ENCODE data around the gene ATP2B3.

ATP2B3 gene

DNA sequence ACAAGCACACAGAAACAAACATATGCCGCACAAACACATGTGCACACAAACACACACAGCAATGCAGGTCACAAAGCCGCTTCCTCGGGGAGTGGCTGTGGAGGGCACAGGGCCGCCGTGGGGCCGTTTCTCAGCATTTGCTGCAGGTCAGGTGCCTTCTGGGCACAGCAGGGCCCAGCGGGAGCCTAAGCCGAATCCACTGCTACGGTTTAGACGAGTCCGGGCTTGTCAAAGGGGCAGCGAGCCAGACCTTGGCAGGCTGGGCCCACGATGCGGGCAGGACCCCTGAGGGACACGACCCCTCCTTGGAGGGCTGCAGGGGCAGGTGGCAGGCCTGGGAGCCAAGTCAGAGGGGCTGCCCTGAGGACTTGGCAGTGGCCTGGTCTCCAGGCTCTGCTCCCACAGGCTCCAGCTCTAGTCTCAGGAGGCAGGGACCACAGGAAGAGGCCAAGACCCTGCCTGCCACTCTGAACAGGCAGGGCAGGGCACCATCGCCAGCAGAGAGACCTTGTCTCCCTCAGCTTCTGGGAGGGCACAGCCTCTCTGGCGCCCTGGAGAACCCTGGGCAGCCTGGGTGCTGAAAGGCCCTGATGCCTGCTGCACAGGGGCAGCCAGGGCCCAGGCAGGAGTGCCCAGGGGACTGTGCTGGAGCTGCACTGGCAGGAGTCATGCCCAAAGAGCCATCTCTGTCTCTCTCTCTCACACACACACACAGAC, 5.5 kb upstream of the ATP2B3 start:
- DNase-seq, result no peak

DNA sequence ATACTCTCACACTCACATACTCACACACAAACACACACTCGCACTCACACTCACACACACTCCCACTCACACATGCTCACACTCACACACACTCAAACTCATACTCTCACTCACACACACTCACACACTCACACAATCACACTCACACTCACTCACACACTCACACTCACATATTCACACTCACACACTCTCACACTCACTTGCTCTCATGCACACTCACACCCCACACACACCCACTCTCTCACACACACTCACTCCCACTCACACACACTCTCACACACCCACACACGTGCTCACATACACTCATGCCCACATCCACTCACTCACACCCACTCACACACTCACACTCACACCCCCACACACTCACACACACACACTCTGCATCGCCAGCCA, 4.9 kb upstream of the ATP2B3 start:
- DNase-seq, result no peak

DNA sequence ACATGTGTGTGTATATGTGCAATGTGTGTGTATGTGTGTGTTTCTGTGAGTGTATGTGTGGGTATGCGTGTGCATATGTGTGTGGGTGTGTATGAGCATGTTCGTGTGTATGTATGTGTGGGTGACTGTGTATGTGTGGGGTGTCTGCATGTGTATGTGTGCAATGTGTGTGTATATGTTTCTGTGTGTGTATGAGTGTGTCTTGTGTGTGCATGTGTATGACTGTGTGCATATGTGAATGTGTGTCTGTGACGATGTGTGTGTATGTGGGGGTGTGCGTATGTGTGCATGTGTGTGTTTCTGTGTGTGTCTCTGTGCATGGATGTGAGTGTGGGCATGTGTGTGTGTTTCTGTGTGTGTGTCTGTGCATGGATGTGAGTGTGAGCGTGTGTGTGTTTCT, 4.2 kb upstream of the ATP2B3 start:
- DNase-seq, result no peak

DNA sequence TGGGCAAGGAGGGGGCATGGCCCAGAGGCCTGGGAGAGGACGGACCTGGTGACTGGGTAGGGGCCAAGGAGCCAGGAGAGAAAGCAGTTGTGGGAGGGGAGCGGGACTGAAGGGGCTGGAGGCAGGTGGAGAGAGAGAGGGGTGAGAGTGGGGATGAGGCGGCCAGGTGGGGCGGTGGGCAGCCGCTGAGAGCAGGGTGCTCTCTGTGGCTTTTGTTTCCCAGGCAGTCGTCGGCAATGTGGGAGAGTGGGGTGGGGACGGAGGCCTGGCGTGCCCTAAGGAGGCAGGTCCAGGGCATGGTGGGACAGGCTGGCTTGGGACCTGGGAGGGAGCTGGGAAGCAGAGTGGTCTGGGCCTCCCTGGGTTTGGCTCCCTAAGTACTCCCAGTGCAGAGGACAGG, 3.2 kb upstream of the ATP2B3 start:
- DNase-seq, result no peak

DNA sequence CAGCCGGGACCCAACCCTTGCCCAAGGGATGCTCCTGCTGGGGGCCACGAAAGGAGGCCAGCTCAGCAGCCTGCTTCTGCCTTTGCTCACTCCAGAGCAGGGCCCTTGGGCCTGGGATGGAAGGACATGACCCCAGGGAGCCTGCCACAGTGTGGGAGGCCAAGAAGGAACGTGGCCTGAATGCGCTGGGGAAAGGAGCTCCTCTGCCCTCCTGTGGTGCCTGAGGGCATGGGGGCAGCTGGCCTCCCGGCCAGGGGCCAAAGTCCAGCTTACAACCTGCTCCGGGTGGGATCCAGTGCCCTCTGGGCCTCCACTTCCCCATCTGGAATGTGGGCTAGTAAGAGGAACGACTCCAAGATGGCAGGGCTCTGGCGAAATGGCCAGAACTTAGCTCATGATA, 2.0 kb upstream of the ATP2B3 start:
- DNase-seq, result no peak

DNA sequence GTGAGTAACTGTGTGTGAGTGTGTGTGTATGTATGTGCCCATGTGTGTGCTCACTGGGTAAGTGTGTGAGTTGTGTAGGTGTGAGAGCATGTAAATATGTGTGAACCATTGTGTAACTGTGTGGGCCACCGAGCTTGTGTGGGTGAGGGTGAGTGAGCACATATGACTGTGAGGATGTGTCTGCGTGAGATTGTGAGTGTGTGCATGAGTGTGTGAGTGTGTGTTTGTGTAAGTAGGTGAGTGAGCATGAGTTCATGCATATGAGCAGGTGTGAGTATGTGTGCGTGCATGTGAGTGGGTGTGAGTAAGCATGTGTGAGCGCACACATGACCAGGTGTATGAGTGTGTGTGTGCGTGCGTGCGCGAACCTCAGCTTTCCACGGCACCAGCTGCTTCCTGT, 1.4 kb upstream of the ATP2B3 start:
- DNase-seq, result no peak

DNA sequence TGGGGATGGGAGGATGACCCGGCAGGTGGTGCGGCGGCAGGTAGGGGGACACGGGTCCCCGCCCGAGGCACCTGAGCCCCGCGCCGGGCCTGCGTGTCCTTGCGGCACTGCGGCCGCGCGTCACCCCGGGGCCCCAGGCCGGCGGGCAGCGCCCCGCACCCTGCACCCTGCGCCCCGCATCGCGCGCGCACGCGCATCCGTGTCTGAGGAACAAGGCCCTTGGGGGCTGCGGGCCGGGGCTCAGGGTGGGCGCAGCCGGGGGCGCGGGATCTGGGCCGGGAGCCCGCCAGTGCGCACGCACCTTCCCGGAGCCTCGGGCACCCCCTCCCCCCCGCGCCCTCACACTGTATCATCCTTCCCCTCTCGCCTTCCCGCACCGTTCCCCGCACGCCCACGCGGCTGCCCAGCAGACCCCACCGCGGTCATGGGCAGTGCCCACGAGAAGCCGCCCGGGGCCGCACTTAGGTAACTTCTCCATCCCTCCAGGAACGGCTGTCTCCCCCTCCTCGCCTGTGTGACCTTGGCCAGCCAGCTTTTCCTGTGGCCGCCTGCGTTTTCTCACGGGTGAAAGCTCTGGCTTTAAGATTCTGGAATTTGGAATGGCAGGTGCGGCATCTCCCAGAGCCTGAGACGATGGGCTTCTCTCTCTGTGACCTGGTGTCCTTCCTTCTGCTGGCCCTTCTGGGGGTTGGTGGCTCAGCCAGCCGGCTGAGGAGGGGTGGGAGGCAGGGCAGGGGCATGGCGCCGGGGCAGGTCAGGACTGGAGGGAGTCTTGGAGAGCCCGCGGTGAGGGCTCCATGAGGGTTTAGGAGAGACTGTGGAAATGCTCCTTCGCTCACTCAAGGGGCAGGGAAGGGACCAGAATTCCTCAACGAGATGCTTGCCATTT, 748 bp downstream of the ATP2B3 start:
- DNase-seq, result no peak

DNA sequence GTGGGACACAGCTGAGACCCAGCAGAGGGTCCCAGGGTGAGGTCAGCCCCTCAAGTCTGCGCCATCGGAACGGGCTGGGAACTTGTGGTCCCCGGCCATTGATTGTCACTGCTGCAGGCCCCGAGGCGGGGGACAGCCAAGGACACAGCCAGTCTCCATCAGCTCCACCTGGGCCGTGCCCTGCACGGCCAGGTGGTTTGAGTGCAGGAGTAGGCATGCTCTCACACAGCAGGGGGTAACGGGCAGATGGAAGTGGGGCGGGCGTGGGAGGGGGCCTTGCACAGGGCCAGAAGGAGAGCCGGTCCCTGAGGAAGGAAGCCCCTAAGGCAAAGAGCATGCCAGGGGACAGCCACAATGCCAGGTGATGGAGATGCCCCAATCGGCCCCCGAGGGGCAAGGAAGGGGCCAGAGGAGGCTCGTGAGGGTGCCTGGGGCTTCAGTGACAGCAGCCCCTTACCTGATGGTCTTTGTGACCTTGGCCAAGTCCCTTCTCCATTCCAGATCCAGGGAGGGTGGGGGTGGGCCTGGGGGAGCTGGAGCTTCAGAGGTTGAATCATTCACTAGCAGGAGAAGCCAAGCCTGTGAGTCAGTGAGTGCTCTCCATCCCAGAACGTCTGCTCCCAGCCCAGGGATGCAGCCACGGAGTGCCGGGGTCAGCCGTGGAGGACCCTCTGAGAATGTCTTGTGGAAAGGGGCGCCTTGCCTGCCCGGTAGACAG, 2.3 kb downstream of the ATP2B3 start:
- DNase-seq, result no peak

DNA sequence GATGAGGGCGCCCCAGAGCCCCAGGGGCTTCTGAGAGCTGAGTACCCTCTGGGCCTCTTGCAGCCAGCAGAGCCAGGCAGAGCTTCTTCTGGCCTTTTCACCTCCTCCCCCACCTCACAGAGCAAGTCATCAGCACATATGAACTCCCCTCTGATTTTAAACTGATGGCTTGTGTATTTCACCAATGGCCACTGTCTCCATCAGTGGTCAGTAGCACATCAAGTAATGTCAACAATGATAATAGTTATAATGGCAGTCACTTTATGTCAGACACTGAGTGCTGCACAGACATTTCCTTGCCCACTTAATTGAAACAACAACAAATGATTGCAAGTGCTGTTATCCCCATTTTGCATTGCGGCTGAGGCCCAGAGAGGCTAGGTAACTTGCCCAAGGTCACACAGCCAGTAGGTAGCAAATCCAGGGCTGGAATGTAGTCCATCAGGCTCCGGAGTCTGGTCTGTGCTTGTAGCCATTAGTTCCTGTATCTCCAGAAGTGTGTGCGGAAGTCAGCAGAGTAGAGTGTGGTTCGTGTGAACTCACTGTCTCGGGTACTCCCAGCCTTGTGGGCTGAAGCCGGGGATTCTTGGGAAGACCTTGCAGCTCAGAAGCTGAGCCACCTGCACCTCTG, 3.0 kb downstream of the ATP2B3 start:
- no peak for DNase-seq

DNA sequence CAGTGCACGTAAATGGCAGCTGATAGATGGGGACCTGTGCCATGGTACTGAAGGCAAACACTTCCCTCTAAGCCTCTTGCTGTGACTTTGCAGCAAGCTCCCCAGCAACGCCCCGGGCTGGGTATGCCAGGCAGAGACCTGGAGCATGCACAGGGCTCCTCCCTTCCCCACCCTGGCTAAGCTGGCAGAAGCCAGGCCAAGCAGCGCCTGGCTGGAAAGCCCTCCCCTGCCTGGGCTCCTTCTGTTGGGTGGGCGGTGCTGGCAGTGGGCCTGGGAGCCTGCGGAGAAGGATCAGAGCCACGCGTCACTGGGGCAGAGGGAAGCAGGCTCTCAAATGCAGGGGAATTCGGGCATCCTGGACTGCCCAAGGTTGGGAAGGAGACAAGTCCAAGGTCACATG, 3.6 kb downstream of the ATP2B3 start:
- no peak for DNase-seq

DNA sequence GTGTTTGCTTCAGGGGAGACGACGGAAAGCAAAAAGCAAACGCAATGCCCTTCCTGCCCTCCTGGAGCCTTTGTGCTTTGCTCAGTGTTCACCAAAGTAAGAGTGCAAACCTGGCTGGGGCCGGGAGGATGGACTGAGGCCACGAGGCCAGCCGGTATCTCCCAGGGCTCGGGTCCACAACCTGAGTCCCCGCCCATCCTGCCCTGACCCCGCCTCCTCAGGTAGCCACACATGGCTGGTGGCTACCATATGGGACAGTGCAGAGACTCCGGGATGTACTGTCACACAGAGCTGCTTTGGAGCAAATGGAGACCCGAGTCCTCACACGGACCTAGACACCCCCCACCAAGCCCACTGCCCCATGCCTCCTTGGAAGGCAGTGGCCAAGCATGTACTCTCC, 4.8 kb downstream of the ATP2B3 start:
- DNase-seq, result no peak

DNA sequence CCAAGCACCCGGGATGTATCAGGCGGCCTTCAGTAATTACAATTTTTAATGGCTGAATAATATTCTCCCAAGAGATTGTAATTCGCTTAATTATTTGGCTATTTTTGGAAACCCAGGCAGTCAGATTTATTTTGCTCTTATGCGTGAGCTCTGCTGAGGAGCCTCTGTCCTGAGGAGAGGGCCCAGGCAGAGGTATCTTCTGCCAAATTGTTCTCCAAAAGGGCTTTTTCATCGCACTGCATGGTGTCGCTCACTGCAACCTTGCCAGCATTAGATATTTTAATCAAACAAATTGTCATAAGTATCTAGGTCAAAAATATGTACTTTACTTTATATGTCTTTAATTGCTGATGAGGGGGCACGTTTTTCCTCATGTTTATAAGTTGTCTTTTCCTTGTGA, 5.8 kb downstream of the ATP2B3 start:
- no peak for DNase-seq

DNA sequence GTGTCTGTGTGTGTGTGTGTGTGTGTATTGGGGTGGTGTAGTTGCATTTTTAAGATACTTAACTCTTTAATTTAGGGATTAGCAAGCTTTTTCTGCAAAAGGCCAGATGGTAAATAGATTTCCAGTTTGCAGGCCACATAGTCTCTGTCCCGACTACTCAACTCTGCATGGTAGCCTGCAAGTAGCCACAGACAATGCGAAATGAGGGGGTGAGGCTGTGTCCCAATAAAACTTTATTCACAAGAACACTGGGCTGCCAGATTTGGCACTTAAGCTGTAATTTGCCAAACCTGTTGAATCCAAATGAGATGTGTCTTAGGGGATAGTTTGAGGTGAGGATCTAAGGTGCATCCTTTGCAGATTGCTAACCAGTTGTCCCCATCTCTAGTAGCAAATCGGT, 6.8 kb downstream of the ATP2B3 start:
- no peak for DNase-seq

DNA sequence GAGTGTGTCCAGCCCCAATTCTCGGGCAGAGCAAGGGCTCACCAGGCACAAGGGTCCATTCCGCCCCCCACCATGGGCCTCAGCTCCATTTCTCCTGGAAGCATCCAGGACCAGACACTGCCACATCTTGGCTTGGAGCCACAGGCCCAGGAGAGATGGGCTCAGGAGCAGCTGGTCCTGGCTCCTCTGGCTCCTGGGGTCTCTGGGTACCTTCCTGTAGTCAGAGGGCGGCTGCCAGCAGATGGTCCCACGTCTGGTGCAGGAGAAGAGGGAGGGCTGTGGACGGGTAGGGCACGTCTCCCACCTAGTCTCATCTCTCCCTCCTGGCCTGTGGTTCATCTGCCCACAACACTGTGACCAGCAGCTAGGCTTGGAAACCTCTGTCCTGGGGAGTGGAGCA, 8.0 kb downstream of the ATP2B3 start:
- DNase-seq, result no peak

DNA sequence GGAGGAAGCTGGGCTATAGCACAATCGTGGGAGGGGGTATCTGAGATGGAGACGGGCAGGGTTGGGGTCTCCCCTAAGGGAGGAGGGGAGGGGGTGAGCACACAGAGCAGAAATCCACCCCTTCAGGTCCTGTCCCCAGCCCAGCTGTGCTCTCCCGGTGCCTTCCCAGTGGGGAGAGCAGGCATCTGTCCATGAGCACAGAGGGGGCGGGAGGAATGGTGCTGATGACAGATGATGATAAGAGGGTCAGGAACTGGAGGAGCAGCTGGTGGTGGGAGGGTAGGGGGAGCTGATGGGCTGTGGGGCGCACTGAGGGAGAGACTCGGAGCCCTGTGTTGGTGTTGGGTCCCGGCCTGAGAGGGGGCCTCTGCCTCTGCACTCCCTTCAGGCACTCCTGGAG, 8.6 kb downstream of the ATP2B3 start:
- DNase-seq, result no peak

DNA sequence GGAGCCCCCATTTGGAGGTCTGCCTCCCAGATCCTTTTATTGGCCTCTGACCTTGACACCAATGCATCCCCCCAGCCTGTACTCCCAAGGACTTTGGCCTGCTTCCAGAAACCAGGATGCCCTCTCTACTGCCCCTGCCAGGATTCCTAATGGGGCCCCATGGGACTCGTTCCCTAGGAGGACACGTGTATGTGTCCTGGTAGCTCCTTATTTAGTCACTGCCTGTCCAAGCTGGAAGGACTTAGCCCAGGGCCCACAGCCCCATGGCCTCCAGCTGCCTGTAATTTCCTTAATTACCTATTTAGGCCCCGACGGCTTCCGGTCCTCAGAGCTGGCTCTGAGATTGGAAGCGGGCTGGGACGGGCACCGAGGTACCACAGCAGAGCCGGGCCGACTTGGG, 9.4 kb downstream of the ATP2B3 start:
- DNase-seq, result no peak

DNA sequence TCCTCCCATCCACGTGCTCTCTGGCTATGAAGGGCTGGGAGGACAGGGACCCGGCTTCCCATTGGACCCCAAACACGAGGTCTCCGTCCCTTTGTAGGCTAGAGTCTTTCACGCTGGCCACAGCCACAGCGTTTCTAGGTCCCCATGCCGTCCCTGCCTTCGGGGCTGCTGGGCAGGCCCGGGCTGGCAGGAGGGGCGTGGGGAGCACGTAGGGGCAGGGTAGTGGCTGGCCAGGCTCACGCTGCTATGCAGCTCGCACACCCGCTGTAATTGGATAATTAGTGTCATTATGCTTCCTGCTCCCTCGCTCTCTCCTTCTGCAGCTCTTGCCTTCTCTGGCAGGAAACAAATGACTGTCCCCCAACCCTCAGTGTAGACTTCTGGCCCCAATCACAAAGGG, 9.8 kb downstream of the ATP2B3 start:
- no peak for DNase-seq

DNA sequence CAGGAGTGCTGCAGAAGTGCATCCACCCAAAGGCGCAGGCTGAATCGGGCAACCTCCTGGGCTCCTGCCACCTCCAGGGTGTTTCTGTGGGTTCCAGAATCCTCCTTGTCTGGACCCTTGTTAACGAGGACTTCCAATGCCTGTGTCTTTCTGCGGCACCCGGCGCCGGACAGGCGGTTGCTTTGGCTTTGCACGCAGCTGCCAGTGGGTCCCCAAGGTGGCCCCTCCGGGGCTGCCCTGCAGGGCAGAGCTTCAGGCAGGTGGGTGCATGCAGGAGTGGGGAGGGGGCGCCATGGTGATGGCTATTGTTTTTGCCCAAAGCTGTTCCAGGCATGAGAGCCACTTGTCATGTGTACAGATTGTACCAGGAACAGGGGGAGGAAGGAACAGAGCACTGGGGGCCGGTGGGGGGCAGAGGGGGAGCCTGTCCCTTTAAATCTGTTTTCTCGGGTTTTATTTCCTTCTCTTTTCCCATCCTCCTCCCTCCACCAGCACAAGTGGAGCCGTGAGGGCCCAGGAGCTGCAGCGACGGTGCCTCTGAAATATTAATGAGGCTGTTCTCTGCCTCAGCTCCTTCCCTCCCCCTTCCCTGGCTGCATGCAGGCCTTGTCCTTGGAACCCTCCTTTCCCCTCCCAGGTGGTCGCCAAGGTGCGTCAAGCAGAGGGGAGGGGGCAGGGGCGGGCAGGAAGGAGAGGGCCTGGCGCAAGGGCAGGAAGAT, 13.1 kb downstream of the ATP2B3 start:
- DNase-seq, result no peak

DNA sequence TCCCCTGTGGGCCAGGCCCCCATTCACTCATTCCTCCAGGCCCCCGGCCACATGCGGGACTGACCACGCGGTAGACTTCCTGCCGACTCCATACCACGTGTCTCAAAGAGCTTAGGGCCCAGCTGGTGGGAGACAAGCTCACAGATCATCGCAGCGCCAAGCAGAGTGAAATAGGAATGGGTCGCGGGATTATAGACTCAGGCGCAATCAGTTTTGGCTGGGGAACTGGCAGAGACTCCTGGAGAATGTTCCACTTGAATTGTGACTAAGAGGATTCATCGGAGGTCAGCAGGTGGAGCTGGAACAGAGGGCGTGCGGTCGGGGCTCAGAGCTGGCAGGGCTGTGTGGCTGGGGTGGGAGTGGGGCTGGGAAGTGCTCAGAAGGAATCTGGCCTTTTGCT, 15.6 kb downstream of the ATP2B3 start:
- DNase-seq, result no peak

DNA sequence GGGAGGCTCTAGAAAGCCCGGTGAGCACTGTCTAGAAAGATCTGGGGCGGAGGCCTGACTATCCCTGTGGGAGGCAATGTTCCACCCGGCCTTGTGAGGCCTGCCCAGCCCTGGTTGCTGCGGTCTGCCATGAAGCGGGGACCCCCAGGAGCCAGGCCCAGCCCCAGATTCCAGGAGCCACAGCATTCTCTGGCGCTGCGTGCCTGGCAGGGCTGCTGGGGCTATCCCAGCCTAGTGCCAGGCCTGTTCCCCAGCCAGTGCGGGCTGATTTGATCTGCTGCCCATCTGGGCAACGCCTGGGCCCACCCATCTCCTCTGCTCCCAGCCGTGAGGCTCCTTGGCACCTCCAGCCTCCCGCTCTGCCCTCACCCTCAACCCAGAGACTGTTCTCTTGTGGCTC, 19.6 kb downstream of the ATP2B3 start:
- DNase-seq, result no peak

DNA sequence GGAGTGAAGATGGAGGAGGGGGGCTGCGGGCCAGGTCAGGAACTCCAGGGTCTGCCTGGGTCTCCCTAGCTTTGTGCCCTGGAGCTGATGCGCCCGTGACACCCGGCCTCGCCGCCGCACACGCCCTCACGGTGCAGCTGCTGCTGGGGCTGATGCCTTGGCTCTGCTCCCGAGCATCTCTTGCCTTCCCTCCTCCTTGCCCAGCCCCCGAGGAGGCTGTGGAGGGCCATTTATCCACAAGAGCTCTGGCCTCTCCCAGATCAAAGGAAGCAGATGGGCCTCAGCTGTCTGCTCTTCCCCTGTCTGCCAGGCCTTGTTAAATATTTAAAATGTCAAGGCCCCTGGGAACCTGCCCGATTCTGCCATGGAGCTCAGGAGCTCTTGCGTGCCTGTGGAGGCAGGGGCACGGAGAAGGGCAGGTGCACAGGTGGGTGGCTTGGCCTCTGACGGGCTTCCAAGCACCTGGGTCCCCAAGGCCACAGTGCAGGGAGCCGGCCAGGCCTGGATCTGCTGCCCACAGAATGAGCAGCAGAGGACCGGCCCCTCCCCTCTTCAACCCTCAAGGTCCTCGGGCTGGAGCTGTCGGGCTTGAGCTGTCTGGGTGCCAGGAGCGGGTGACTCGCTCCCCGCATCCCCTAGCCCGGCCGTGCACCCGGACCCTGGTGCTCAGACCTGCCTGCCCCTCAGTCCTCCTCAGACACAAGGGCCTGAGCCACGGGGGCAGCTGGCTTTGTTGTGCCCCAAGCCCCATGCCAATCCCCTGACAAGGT, 20.3 kb downstream of the ATP2B3 start:
- DNase-seq, result no peak

DNA sequence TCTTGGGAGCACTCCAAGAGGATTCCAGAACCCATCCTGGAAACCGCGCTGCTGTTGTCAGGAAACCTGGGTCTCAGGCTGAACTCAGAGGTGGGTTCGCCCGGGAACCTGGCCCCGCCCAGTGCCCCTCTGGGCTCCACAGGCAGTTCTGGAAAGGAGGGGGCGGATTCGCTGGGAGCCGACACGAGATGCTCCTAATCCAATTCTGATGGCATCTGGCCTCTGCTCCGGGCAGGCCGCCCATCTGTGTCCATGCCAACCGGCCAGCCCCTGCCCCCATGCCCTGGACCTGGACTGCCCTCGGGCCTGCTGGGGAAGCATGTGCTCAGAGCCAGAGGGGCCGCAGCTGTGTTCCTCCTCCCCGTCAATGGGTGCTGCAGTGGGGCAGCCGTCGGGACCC, 21.0 kb downstream of the ATP2B3 start:
- no peak for DNase-seq

All from RPMI8226 (cell line).